ENCODE results near the gene CCDC80. TPM values are rescaled to one million over a fixed set of nuclear protein-coding genes. Genes with fewer than 3 reads are reported as not detected.

Gene CCDC80
- total RNA-seq (100 to 1,000 TPM in 5 of 9 donors, 10 to 100 TPM in 4; 30.7 to 538 (median 107) TPM), polyA plus RNA-seq (10 to 100 TPM; 10.4 to 39.7 TPM)
- long read RNA-seq, donor 1, full-length matches to known transcripts = 4 of 73 reads
- long read RNA-seq, donor 1, partial matches to known transcripts = 44 of 73 reads
- long read RNA-seq, donor 1, other reads (novel, unspliced or antisense) = 25 of 73 reads
- long read RNA-seq, donor 2, full-length matches to known transcripts = 19 of 212 reads
- long read RNA-seq, donor 2, partial matches to known transcripts = 186 of 212 reads
- long read RNA-seq, donor 2, other reads (novel, unspliced or antisense) = 7 of 212 reads
- long read RNA-seq, donor 3, full-length matches to known transcripts = 16 of 196 reads
- long read RNA-seq, donor 3, partial matches to known transcripts = 149 of 196 reads
- long read RNA-seq, donor 3, other reads (novel, unspliced or antisense) = 31 of 196 reads

DNA sequence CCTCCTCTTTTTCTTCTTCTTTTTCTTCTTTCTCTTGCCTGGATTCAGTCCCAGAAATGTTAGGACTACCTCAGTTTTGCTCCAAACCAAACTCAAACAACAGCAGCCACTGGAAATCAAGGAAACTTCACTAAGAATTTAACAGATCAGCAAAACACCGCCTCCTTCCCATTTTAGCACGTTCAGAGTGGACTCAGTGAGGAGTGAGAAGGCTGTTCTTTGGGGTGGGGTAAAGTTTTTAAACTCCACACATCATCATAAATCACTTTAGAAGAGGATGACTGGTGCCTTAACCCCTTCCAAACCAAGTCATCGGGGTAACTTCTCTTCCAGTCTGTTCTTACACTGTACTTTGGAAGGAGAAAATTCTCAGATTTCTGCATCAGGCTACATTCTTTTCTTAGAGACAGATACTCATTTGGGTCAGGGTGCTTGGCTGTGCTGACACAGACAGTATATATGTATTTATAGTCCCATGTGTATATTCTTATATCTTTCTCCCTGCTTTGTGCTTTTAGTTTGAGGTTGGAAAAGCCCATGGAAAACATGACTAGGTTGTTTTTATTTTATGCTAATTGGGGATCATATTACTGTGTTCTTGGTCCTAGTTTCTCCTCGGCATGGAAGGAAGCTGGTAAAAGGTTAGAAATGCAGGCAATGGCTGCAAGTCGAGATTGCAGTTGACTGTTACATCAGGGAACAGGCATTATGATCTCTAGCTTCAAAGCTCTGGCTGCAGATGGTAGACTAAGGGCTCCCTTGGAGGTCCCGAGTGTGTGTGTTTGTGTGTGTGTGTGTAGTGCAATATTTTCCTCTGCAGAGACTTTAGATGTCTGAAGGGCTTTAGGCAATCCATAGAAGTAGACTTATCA is at the start of gene CCDC80:
Gene CCDC80 (minus strand): TSS at position 214 of the 872 bp plus-strand sequence. CDS start 1,238 bp downstream, outside the sequence.
- intact Hi-C loops (cut with DNase I) = loop anchor here in 9 of 10 donors (2.0 to 10.0 kb wide), 8 partner anchors 94 to 646 kb away; partner anchors contain the start of gene CD200R1 (in 3 of the 9)
- peaks cover 0 to 12% (median 0%) of the 10 kb centered on the region in 9 donors for H3K27me3 ChIP-seq
- no peaks in the 10 kb centered on the region for H3K36me3 ChIP-seq
- DNase-seq = peak in 1 of 5 donors; percentile 25
- 5 to 11% (median 10%) methylated on average over 6 of the region's 6 CpGs for WGBS, 4 donors
- peak within 1 kb of the TSS in 11 of 12 donors; percentile 26 to 68 (median 44) for H3K4me3 ChIP-seq
- no peaks in the 10 kb centered on the region for H3K9me3 ChIP-seq
- TF ChIP-seq CTCF (IDR thresholded peaks at IDR 0.05) (no peak), POLR2A (IDR thresholded peaks at IDR 0.05) (peak in 1 of 2 donors; percentile 17)
- peak within 1 kb of the TSS; percentile 57 to 86 (median 74) for H3K27ac ChIP-seq
- peak; percentile 41 to 63 (median 56) for ATAC-seq
- peaks cover 0 to 35% (median 13%) of the 10 kb centered on the region in 12 donors for H3K4me1 ChIP-seq

DNA sequence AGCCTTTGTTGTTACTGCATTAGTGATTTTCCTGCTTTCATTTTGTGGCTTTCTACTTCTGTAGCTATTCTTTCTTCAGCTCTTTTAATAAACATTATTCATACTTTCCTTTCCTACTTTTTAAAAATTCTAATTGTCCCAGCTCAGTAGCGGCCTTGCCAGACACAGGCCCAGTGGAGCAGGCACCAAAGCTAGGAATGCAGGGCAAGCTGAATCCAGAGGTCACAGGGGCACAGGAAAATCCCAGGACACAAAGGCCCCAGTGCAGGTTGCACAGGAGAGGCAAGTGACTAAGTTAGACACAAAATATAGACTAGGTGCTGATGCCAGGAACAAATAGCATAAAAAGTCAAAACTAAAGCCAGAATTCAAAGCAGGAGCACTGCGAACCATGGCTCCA is 49.0 kb upstream of the CCDC80 start:
- Histone ChIP-seq H3K9me3 (peaks cover 0 to 5% (median 0%) of the 10 kb centered on the region in 12 donors), H3K27me3 (no peaks in the 10 kb centered on the region), H3K4me3 (no peak overlapping the region), H3K4me1 (peaks cover 0 to under 1% (median 0%) of the 10 kb centered on the region in 12 donors), H3K27ac (no peak overlapping the region), H3K36me3 (no peaks in the 10 kb centered on the region)
- 89 to 96% (median 93%) methylated on average over 2 of the region's 2 CpGs for whole genome bisulfite sequencing, 4 donors
- DNase-seq (no peak), ATAC-seq (no peak)
- no peak for TF ChIP-seq CTCF (IDR thresholded peaks at IDR 0.05)
- TF ChIP-seq POLR2A (IDR thresholded peaks at IDR 0.05) = no peak
- intact Hi-C loops (cut with DNase I) = no loop called here

GRCh38 chr3:112689385-112689784 is 48.4 kb upstream of the CCDC80 start:
- Histone ChIP-seq H3K4me3 (no peak overlapping the region), H3K27ac (no peak overlapping the region), H3K4me1 (no peaks in the 10 kb centered on the region), H3K27me3 (no peaks in the 10 kb centered on the region), H3K36me3 (no peaks in the 10 kb centered on the region), H3K9me3 (peaks cover 0 to 5% (median 0%) of the 10 kb centered on the region in 12 donors)
- ATAC-seq (no peak), DNase-seq (no peak)
- TF ChIP-seq POLR2A (IDR thresholded peaks at IDR 0.05) = no peak
- TF ChIP-seq CTCF (IDR thresholded peaks at IDR 0.05) = no peak
- 42 to 65% (median 61%) methylated on average over 1 of the region's 1 CpG for WGBS, 4 donors
- intact Hi-C loops (cut with DNase I) = no loop called here

Data from heart left ventricle (tissue), 16 donors.